DND-41 (cell line): ENCODE results near the gene KLF5.

ENCODE experiments used
- ATAC-seq: fragments of 200-7000 bp; cut with Tn5 transposase; 3 replicates; pipeline ENCODE4 v1.9.1; 2021; ENCODE audit warnings: low read depth; ENCODE audit not compliant: insufficient read depth
- DNase-seq: peaks from one replicate; pipeline ENCODE4 v3.0.0-alpha.2; 2020
- H2AFZ ChIP-seq: 2 replicates; pipeline ENCODE4 v1.6.0; 2012; ENCODE audit warnings: low read depth, low read length
- H3K27ac ChIP-seq: 2 replicates; pipeline ENCODE4 v1.5.1; 2012; ENCODE audit warnings: low read length, inconsistent platforms
- H3K27me3 ChIP-seq: fragments of 200-600 bp; sonication (generic); 2 replicates; pipeline ENCODE4 v1.6.0; 2012; ENCODE audit warnings: low read length, mild to moderate bottlenecking, inconsistent platforms; ENCODE audit not compliant: insufficient read depth, poor library complexity
- H3K36me3 ChIP-seq: 2 replicates; pipeline ENCODE4 v1.5.1; 2012; ENCODE audit warnings: low read length, inconsistent platforms; ENCODE audit not compliant: insufficient read depth
- H3K4me1 ChIP-seq: 2 replicates; pipeline ENCODE4 v1.5.1; 2012; ENCODE audit warnings: mild to moderate bottlenecking, low read length; ENCODE audit not compliant: insufficient read depth
- H3K4me2 ChIP-seq: 2 replicates; pipeline ENCODE4 v1.6.0; 2012; ENCODE audit warnings: mild to moderate bottlenecking, moderate library complexity, low read length, inconsistent platforms; ENCODE audit not compliant: insufficient read depth
- H3K4me3 ChIP-seq, 2 experiments: fragments of 200-600 bp in 1 of 2; shearing (Covaris generic) in 1 of 2; 2 replicates each; pipeline ENCODE4 v1.5.1; 2012 to 2016; ENCODE audit warnings: inconsistent platforms in 2 of 2, low read length in 2 of 2, mild to moderate bottlenecking in 2 of 2, low read depth in 1 of 2, moderate library complexity in 1 of 2
- H3K79me2 ChIP-seq: 2 replicates; pipeline ENCODE4 v1.6.0; 2012; ENCODE audit warnings: low read length, inconsistent platforms; ENCODE audit not compliant: insufficient read depth
- H3K9ac ChIP-seq: 2 replicates; pipeline ENCODE4 v1.6.0; 2012; ENCODE audit warnings: low read depth, mild to moderate bottlenecking, inconsistent platforms, low read length, moderate library complexity
- H3K9me3 ChIP-seq: 2 replicates; pipeline ENCODE4 v1.5.1; 2012; ENCODE audit warnings: low read length, moderate library complexity, mild to moderate bottlenecking, inconsistent platforms; ENCODE audit not compliant: insufficient read depth, severe bottlenecking
- H4K20me1 ChIP-seq: 2 replicates; pipeline ENCODE4 v1.6.0; 2012; ENCODE audit warnings: low read length; ENCODE audit not compliant: insufficient read depth
- EZH2 ChIP-seq: IDR thresholded peaks from 3 replicates; pipeline ENCODE4 v1.6.1; 2012; ENCODE audit warnings: borderline replicate concordance, low read depth, mild to moderate bottlenecking, moderate library complexity, low read length, inconsistent platforms; ENCODE audit not compliant: severe bottlenecking
- TF ChIP-seq, protein P1 (sequence below): IDR thresholded peaks from 2 replicates; pipeline ENCODE4 v1.5.1; 2012; ENCODE audit warnings: borderline replicate concordance, low read length, moderate library complexity, mild to moderate bottlenecking; ENCODE audit not compliant: poor library complexity, severe bottlenecking; ENCODE audit errors: extremely low read depth

Gene KLF5

DNA sequence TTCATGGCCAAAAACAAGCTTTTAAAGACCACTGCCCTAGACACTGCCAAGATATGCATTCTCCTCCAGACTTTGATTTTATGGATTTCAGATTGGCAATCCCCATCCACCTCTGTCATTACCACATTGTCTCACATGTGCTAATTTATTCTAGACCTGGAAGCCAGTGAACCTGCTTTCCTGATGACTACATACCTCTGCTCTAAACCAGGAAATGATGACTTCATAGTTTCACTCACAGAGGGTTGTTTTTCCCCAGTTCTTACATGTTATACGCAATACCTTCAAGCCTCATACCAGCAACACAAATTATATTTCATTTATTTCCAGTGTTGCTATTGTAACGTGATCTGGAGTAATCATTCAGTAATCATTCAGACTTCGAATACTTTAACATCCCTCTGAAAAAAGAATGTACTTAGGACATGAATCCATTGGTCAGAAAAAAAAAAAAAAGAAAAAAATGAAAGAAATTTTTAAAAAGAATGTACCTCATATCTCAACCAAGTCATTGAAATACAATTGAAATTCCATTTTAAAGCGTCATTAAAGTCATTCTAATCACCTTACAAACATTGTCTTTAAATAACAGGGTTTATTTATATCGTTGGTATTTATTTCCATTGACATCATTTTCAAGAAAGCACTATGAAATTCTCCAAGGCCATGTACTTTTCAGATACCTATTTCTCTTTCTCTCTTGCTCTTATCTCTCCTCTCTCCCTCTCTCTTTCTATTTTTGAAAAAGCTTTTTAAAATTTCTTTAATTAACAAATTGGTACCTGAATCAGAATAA is 33.4 kb upstream of the KLF5 start:
- Histone ChIP-seq H3K27ac (no peak overlapping the region), H3K27me3 (no peaks in the 10 kb centered on the region), H3K79me2 (no peaks in the 10 kb centered on the region), H3K4me1 (no peaks in the 10 kb centered on the region), H3K4me3 (no peak overlapping the region), H3K4me2 (no peak overlapping the region), H2AFZ (no peak overlapping the region), H3K9ac (no peak overlapping the region), H4K20me1 (no peaks in the 10 kb centered on the region), H3K9me3 (no peaks in the 10 kb centered on the region), H3K36me3 (no peaks in the 10 kb centered on the region)
- TF ChIP-seq, protein P1, sequence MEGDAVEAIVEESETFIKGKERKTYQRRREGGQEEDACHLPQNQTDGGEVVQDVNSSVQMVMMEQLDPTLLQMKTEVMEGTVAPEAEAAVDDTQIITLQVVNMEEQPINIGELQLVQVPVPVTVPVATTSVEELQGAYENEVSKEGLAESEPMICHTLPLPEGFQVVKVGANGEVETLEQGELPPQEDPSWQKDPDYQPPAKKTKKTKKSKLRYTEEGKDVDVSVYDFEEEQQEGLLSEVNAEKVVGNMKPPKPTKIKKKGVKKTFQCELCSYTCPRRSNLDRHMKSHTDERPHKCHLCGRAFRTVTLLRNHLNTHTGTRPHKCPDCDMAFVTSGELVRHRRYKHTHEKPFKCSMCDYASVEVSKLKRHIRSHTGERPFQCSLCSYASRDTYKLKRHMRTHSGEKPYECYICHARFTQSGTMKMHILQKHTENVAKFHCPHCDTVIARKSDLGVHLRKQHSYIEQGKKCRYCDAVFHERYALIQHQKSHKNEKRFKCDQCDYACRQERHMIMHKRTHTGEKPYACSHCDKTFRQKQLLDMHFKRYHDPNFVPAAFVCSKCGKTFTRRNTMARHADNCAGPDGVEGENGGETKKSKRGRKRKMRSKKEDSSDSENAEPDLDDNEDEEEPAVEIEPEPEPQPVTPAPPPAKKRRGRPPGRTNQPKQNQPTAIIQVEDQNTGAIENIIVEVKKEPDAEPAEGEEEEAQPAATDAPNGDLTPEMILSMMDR: no peak
- TF ChIP-seq EZH2: no peak
- ATAC-seq: no peak
- DNase-seq: no peak

GRCh38 chr13:73034901-73035300 is 23.9 kb upstream of the KLF5 start:
- no peak overlapping the region for H3K4me2 ChIP-seq
- no peak for TF ChIP-seq EZH2
- TF ChIP-seq, protein P1: no peak
- no peak overlapping the region for H3K4me3 ChIP-seq
- ATAC-seq (no peak), DNase-seq (no peak)
- H4K20me1 ChIP-seq: no peaks in the 10 kb centered on the region
- H3K27ac ChIP-seq: no peak overlapping the region
- no peak overlapping the region for H2AFZ ChIP-seq
- no peaks in the 10 kb centered on the region for H3K4me1 ChIP-seq
- no peaks in the 10 kb centered on the region for H3K36me3 ChIP-seq
- H3K9ac ChIP-seq: no peak overlapping the region
- no peaks in the 10 kb centered on the region for H3K27me3 ChIP-seq
- H3K79me2 ChIP-seq: no peaks in the 10 kb centered on the region
- H3K9me3 ChIP-seq: no peaks in the 10 kb centered on the region

- Histone ChIP-seq H3K27ac (no peak overlapping the region), H2AFZ (no peak overlapping the region), H3K9ac (no peak overlapping the region), H3K4me2 (no peak overlapping the region), H3K4me1 (no peaks in the 10 kb centered on the region), H4K20me1 (no peaks in the 10 kb centered on the region), H3K9me3 (no peaks in the 10 kb centered on the region), H3K27me3 (no peaks in the 10 kb centered on the region), H3K36me3 (no peaks in the 10 kb centered on the region), H3K4me3 (no peak overlapping the region), H3K79me2 (no peaks in the 10 kb centered on the region)
- ATAC-seq (no peak), DNase-seq (no peak)
- TF ChIP-seq, protein P1: no peak
- no peak for TF ChIP-seq EZH2
Observed at GRCh38 chr13:73035660-73036059, 23.1 kb upstream of the KLF5 start.
